Body of pancreas (tissue), 4 donors: ENCODE results near the gene GRIK2.

Source experiments
- POLR2A ChIP-seq, 3 donors: fragments of 450-650 bp; IDR thresholded peaks; one replicate each; pipeline ENCODE4 v1.6.1; 2016; ENCODE audit warnings: antibody characterized with exemption in 3 of 3, mild to moderate bottlenecking in 2 of 3
- TF ChIP-seq, protein P1 (sequence below), 7 experiments: fragments of 450-650 bp in 4 of 7; fragments of 200-600 bp in 3 of 7; sonication (generic) in 3 of 7; IDR thresholded peaks; one replicate each; pipeline ENCODE4 v1.5.1; 2016 to 2019; ENCODE audit warnings: antibody characterized with exemption in 7 of 7

DNA sequence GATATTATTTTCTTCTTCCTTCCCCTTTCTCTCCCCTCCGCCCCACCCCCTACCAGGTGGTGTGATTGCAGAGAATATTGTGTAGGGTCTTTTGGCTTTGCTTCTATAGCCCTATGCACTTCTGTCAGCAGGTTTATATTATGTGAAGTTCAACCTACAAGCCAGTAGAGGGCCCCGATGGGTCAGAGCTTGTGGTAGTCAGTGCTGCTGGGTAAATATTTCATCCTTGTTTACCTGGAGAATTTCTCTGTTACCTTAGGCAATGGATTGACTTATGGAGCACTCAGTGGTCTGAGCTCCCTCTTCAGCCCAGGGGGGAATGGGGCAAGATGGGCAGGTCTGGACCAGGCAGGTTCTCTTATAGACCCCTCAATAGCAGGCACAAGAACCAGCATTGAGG, 720.9 kb downstream of the GRIK2 start:
- TF ChIP-seq, protein P1, sequence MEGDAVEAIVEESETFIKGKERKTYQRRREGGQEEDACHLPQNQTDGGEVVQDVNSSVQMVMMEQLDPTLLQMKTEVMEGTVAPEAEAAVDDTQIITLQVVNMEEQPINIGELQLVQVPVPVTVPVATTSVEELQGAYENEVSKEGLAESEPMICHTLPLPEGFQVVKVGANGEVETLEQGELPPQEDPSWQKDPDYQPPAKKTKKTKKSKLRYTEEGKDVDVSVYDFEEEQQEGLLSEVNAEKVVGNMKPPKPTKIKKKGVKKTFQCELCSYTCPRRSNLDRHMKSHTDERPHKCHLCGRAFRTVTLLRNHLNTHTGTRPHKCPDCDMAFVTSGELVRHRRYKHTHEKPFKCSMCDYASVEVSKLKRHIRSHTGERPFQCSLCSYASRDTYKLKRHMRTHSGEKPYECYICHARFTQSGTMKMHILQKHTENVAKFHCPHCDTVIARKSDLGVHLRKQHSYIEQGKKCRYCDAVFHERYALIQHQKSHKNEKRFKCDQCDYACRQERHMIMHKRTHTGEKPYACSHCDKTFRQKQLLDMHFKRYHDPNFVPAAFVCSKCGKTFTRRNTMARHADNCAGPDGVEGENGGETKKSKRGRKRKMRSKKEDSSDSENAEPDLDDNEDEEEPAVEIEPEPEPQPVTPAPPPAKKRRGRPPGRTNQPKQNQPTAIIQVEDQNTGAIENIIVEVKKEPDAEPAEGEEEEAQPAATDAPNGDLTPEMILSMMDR (IDR thresholded peaks at IDR 0.05): no peak
- no peak for TF ChIP-seq POLR2A (IDR thresholded peaks at IDR 0.05)
